Keratinocyte (primary cell): ENCODE results near the gene LIMD2.

Experiments used
- EZH2 ChIP-seq: IDR thresholded peaks from one replicate; pipeline ENCODE4 v1.6.1; 2012; ENCODE audit warnings: inconsistent platforms, mild to moderate bottlenecking, low read length, moderate library complexity
- TF ChIP-seq, protein P1 (sequence below), 3 experiments: IDR thresholded peaks in 1 of 3; conservative IDR thresholded peaks in 1 of 3; optimal IDR thresholded peaks in 1 of 3; 2 replicates in 2 of 3; 3 replicates in 1 of 3; pipeline versions ENCODE3 to v1.5.1; 2011; ENCODE audit warnings: low read length in 3 of 3, mild to moderate bottlenecking in 3 of 3, moderate library complexity in 2 of 3, control low read depth in 1 of 3, inconsistent platforms in 1 of 3; ENCODE audit not compliant: insufficient read depth in 2 of 3; ENCODE audit errors: extremely low read depth in 1 of 3

DNA sequence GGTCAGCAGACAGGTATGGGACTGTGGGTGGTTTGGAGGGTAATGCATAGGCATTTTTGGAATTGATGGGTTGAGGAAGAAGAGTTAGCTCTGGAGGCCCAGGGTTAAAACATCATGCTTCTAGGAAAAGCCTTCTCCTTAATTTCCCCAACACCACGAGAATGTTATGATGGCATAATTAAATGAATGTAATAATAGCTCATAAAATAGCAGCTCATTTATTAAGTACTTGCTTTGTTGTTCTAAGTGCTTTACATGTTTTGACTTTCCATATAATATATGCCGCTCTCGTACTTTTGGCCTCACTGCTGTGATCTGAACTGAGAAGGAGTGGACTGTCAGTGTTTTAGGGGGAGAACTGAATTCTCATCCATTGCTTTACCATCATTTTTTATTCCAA lies 14.3 kb downstream of the LIMD2 start:
- TF ChIP-seq EZH2: no peak
- TF ChIP-seq, protein P1, sequence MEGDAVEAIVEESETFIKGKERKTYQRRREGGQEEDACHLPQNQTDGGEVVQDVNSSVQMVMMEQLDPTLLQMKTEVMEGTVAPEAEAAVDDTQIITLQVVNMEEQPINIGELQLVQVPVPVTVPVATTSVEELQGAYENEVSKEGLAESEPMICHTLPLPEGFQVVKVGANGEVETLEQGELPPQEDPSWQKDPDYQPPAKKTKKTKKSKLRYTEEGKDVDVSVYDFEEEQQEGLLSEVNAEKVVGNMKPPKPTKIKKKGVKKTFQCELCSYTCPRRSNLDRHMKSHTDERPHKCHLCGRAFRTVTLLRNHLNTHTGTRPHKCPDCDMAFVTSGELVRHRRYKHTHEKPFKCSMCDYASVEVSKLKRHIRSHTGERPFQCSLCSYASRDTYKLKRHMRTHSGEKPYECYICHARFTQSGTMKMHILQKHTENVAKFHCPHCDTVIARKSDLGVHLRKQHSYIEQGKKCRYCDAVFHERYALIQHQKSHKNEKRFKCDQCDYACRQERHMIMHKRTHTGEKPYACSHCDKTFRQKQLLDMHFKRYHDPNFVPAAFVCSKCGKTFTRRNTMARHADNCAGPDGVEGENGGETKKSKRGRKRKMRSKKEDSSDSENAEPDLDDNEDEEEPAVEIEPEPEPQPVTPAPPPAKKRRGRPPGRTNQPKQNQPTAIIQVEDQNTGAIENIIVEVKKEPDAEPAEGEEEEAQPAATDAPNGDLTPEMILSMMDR (optimal IDR thresholded peaks at IDR 0.05 in 1 of 3, IDR thresholded peaks at IDR 0.05 in 1 of 3, conservative IDR thresholded peaks at IDR 0.05 in 1 of 3; ENCODE audit: extremely low read depth in 1 of 3, insufficient read depth in 2 of 3, low read length in 3 of 3): no peak
